Mesendoderm (in vitro differentiated cells): ENCODE data around the gene HS6ST3.

Source experiments
- DNase-seq: peaks from one replicate; pipeline ENCODE4 v3.0.0; 2013
- H2AK5ac ChIP-seq: 2 replicates; pipeline ENCODE4 v1.6.1; 2013; ENCODE audit warnings: low read length, inconsistent platforms
- H2BK120ac ChIP-seq: 2 replicates; pipeline ENCODE4 v1.6.1; 2013; ENCODE audit warnings: low read depth, mild to moderate bottlenecking, low read length, moderate library complexity, mixed read lengths
- H2BK15ac ChIP-seq: replicated peaks from 2 replicates; pipeline ENCODE4 v1.6.1; 2013; ENCODE audit warnings: low read depth, mild to moderate bottlenecking, moderate library complexity
- H2BK5ac ChIP-seq: 2 replicates; pipeline ENCODE4 v1.6.1; 2013; ENCODE audit warnings: low read length, inconsistent platforms
- H3K18ac ChIP-seq: 2 replicates; pipeline ENCODE4 v1.6.1; 2013; ENCODE audit warnings: mild to moderate bottlenecking, low read length, mixed read lengths
- H3K23ac ChIP-seq: one replicate; pipeline ENCODE4 v1.6.1; 2013; ENCODE audit warnings: low read length
- H3K27ac ChIP-seq: 2 replicates; pipeline ENCODE4 v1.5.1; 2013; ENCODE audit warnings: low read depth, mild to moderate bottlenecking, inconsistent platforms, low read length, moderate library complexity
- H3K27me3 ChIP-seq: 2 replicates; pipeline ENCODE4 v1.6.1; 2013; ENCODE audit warnings: low read length, control low read depth, mild to moderate bottlenecking, inconsistent platforms; ENCODE audit not compliant: insufficient read depth, poor library complexity
- H3K36me3 ChIP-seq: 2 replicates; pipeline ENCODE4 v1.6.1; 2013; ENCODE audit warnings: low read length, inconsistent platforms; ENCODE audit not compliant: control insufficient read depth, insufficient read depth
- H3K4ac ChIP-seq: one replicate; pipeline ENCODE4 v1.6.1; 2013; ENCODE audit warnings: low read depth, mild to moderate bottlenecking, low read length, moderate library complexity
- H3K4me1 ChIP-seq: 2 replicates; pipeline ENCODE4 v1.6.1; 2013; ENCODE audit warnings: low read depth, low read length, inconsistent platforms; ENCODE audit not compliant: control insufficient read depth
- H3K4me2 ChIP-seq: 2 replicates; pipeline ENCODE4 v1.6.1; 2013; ENCODE audit warnings: low read length
- H3K4me3 ChIP-seq: 2 replicates; pipeline ENCODE4 v1.5.1; 2013; ENCODE audit warnings: mild to moderate bottlenecking, low read length
- H3K56ac ChIP-seq: one replicate; pipeline ENCODE4 v1.6.1; 2013; ENCODE audit warnings: low read length
- H3K79me1 ChIP-seq: 2 replicates; pipeline ENCODE4 v1.6.1; 2013; ENCODE audit warnings: low read length, inconsistent platforms
- H3K79me2 ChIP-seq: 2 replicates; pipeline ENCODE4 v1.6.1; 2013; ENCODE audit warnings: mild to moderate bottlenecking, low read length; ENCODE audit not compliant: control insufficient read depth, insufficient read depth
- H3K9ac ChIP-seq: 2 replicates; pipeline ENCODE4 v1.6.1; 2013; ENCODE audit warnings: low read length, inconsistent platforms
- H4K5ac ChIP-seq: one replicate; pipeline ENCODE4 v1.6.1; 2013; ENCODE audit warnings: low read length
- H4K8ac ChIP-seq: one replicate; pipeline ENCODE4 v1.6.1; 2013; ENCODE audit warnings: low read depth, mild to moderate bottlenecking, control low read depth, low read length, moderate library complexity
- WGBS: extraction: QIAGEN DNeasy Blood & Tissue Kit; methylation state at CpG from one replicate; pipeline ENCODE4 v1.1.7; 2013; ENCODE audit warnings: low lambda C conversion rate, missing lambda C conversion rate; ENCODE audit not compliant: insufficient coverage; ENCODE audit errors: extremely low coverage; 5-methylcytosine and 5-hydroxymethylcytosine counted together

Gene HS6ST3

DNA sequence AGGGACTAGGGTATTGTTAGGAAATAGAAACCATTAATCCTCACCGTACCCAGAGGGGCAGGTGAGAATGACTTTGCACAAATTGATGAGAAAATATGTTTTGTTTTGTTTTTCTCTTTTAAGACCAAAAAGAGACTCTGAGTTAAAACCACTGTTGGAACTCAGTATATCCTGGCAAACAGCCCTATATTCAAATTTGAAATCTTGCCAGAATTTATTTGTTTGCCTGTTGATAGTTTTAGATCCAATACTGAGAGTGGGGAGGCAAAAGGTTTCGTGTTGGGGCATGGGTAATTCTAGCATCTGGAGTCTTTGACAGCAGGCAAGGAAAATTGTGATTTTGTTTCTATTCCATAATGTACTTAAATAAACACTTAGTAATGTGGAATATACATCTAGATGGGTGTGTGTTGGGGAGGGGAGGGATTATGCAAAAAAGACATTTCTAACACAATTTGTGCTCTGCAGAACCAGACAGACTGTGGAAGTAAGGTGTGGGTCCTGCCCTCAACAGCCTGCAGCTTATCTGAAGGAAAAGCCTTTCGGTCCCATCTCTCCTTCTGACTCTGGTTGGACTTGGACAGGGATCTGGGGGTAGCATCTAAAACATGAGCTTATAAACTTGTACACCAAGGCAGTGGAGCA, 713.7 kb downstream of the HS6ST3 start:
- Histone ChIP-seq H3K36me3 (no peaks in the 10 kb centered on the region), H2BK120ac (no peak overlapping the region), H3K56ac (no peak overlapping the region)

DNA sequence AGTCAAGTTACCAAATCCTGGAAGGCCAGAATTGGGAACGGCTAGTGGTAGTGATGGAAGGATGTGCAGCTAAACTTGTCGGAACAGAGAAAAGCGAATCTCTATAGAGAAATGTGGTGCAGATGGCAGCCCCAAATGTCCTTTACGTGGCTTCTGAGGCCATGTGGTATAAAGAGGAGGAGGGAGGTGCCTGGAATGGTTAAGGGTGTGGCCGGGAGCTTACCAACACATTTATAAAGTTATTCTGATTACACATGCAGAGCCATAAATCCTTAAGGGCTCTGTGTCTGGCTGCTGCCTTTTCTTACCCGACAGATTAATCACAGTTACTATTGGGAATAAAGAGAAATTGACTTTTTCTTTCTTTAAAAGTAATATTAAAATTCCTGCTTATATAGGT, 714.3 kb downstream of the HS6ST3 start:
- Histone ChIP-seq H3K23ac (no peak overlapping the region), H3K4me3 (no peak overlapping the region), H3K79me1 (no peaks in the 10 kb centered on the region), H3K4me1 (no peaks in the 10 kb centered on the region), H3K4ac (no peak overlapping the region), H3K36me3 (no peaks in the 10 kb centered on the region), H2BK15ac (no peak overlapping the region), H3K9ac (no peak overlapping the region), H2AK5ac (no peak overlapping the region), H3K4me2 (no peak overlapping the region), H4K5ac (no peak overlapping the region), H4K8ac (no peak overlapping the region), H3K56ac (no peak overlapping the region), H3K79me2 (no peaks in the 10 kb centered on the region), H3K27me3 (no peaks in the 10 kb centered on the region), H2BK5ac (no peak overlapping the region), H3K18ac (no peak overlapping the region), H2BK120ac (no peak overlapping the region), H3K27ac (no peak overlapping the region)
- no CpG with 5 or more reads among the region's 6 CpGs for WGBS
- DNase-seq = no peak

More for the DNA sequence above, 713.7 kb downstream of the HS6ST3 start:
- no peak overlapping the region for H3K4ac ChIP-seq
- no peak overlapping the region for H3K23ac ChIP-seq
- H3K79me2 ChIP-seq = no peaks in the 10 kb centered on the region
- no peak overlapping the region for H2BK15ac ChIP-seq
- no peak overlapping the region for H3K27ac ChIP-seq
- no peak overlapping the region for H2BK5ac ChIP-seq
- H2AK5ac ChIP-seq = no peak overlapping the region
- DNase-seq = no peak
- H3K4me3 ChIP-seq = no peak overlapping the region
- no peaks in the 10 kb centered on the region for H3K4me1 ChIP-seq
- no CpG with 5 or more reads among the region's 3 CpGs for WGBS
- no peak overlapping the region for H3K18ac ChIP-seq
- H3K79me1 ChIP-seq = no peaks in the 10 kb centered on the region
- H3K4me2 ChIP-seq = no peak overlapping the region
- H4K5ac ChIP-seq = no peak overlapping the region
- no peaks in the 10 kb centered on the region for H3K27me3 ChIP-seq
- H4K8ac ChIP-seq = no peak overlapping the region
- no peak overlapping the region for H3K9ac ChIP-seq

DNA sequence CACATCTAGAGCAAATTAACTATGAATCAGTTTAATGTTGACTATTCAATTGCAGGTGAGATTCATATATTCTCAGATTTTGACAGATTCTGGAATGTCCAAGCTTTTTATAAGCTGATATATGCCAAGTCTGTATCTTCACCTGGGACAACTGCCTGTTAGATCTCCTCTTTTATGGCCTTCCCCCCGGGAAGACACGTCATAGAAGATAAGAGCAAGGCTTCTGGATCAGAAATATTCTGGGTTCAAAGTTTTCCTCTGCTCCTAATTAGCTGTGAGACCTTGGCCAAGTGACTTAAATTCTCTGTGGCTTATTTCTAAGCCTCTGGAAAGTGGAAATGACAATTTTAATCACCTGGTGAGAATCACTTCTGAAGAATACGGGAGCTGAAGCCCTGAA, 716.8 kb downstream of the HS6ST3 start:
- no peak overlapping the region for H2AK5ac ChIP-seq
- no peaks in the 10 kb centered on the region for H3K27me3 ChIP-seq
- H2BK15ac ChIP-seq = no peak overlapping the region
- no peak overlapping the region for H3K18ac ChIP-seq
- H3K4me2 ChIP-seq = no peak overlapping the region
- DNase-seq = no peak
- WGBS = no CpG with 5 or more reads among the region's 3 CpGs
- H3K79me2 ChIP-seq = no peaks in the 10 kb centered on the region
- no peak overlapping the region for H3K4ac ChIP-seq
- no peaks in the 10 kb centered on the region for H3K4me1 ChIP-seq
- no peak overlapping the region for H3K27ac ChIP-seq
- no peak overlapping the region for H3K56ac ChIP-seq
- H3K79me1 ChIP-seq = no peaks in the 10 kb centered on the region
- H3K4me3 ChIP-seq = no peak overlapping the region
- no peak overlapping the region for H4K8ac ChIP-seq
- H3K23ac ChIP-seq = no peak overlapping the region
- H3K9ac ChIP-seq = no peak overlapping the region
- no peaks in the 10 kb centered on the region for H3K36me3 ChIP-seq
- no peak overlapping the region for H2BK5ac ChIP-seq
- H4K5ac ChIP-seq = no peak overlapping the region
- H2BK120ac ChIP-seq = no peak overlapping the region

DNA sequence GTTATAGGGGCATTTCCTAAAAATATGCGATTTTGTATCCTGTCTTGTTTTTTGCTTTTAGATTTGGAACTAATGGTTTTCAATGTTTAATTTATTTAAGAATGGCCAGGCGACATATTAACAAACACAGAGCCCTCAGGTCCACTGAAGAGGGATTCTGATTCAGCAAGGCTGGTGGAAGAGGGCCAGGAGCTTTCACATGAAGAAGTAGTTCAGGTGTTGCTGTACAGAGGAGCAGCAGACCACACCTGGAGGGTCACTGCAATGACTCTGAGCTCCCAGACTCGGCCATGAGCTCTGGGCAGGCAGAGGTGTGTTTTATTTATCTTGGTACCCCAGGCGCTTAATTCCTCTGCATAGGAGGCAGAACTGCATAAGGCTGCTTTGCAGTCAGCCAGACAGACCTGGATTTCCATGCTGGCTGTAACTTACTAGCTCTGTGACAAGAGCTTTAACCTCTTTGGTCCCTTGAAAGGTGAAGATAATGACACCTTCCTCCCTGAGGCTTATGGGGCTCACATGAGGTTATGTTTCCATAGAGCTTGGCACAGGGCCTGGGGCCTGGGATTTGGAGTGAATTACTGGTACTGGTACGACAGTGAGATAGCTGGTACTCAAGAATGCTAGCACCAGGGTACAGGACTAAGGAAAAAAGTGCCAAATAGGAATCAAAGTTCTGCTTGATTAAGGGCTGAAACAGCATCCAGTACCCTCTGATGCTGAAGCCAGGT, 719.6 kb downstream of the HS6ST3 start:
- WGBS = no CpG with 5 or more reads among the region's 5 CpGs
- Histone ChIP-seq H3K56ac (no peak overlapping the region), H3K9ac (no peak overlapping the region), H3K79me1 (no peaks in the 10 kb centered on the region), H3K4me3 (no peak overlapping the region), H2BK15ac (no peak overlapping the region), H3K27me3 (no peaks in the 10 kb centered on the region), H2BK5ac (no peak overlapping the region), H3K79me2 (no peaks in the 10 kb centered on the region), H3K36me3 (no peaks in the 10 kb centered on the region), H3K23ac (no peak overlapping the region), H3K4me2 (no peak overlapping the region), H3K27ac (no peak overlapping the region), H3K18ac (no peak overlapping the region), H4K5ac (no peak overlapping the region), H2AK5ac (no peak overlapping the region), H2BK120ac (no peak overlapping the region), H3K4me1 (no peaks in the 10 kb centered on the region), H3K4ac (no peak overlapping the region), H4K8ac (no peak overlapping the region)
- no peak for DNase-seq

DNA sequence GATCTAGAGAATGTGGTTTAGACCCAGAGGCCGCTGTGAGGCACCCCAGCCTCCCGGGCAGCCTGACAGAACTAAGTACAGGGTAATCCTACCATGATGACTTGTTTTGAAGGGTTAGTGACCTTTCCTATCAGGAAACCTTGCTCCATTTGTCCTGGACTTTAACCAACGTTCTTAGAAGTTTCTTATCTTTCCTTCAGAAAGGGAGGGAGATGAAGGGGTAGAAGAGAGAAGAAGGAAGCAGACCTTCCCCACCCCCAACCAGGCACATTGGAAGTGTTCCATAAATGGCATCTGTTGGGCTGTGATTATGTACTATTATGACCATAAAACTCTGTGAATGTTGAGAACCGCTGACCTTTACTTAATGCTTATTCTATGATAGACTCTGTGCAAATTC, 720.2 kb downstream of the HS6ST3 start:
- H3K4me3 ChIP-seq = no peak overlapping the region
- no peaks in the 10 kb centered on the region for H3K79me2 ChIP-seq
- no peak overlapping the region for H3K18ac ChIP-seq
- no peak overlapping the region for H2BK120ac ChIP-seq
- H4K8ac ChIP-seq = no peak overlapping the region
- no peak for DNase-seq
- no CpG with 5 or more reads among the region's 4 CpGs for WGBS
- H3K4ac ChIP-seq = no peak overlapping the region
- no peaks in the 10 kb centered on the region for H3K27me3 ChIP-seq
- no peak overlapping the region for H2AK5ac ChIP-seq
- no peaks in the 10 kb centered on the region for H3K79me1 ChIP-seq
- H2BK15ac ChIP-seq = no peak overlapping the region
- H3K4me2 ChIP-seq = no peak overlapping the region
- H3K23ac ChIP-seq = no peak overlapping the region
- H3K27ac ChIP-seq = no peak overlapping the region
- no peak overlapping the region for H3K9ac ChIP-seq
- no peak overlapping the region for H3K56ac ChIP-seq
- no peaks in the 10 kb centered on the region for H3K4me1 ChIP-seq
- no peak overlapping the region for H2BK5ac ChIP-seq
- H3K36me3 ChIP-seq = no peaks in the 10 kb centered on the region
- H4K5ac ChIP-seq = no peak overlapping the region
